ENCODE data around the gene CHN2.
"Not testable (repeated sequence)": the region's sequence is repeated elsewhere in the genome, so short reads cannot be mapped to it uniquely, and the experiment has no call there.

The CHN2 gene

DNA sequence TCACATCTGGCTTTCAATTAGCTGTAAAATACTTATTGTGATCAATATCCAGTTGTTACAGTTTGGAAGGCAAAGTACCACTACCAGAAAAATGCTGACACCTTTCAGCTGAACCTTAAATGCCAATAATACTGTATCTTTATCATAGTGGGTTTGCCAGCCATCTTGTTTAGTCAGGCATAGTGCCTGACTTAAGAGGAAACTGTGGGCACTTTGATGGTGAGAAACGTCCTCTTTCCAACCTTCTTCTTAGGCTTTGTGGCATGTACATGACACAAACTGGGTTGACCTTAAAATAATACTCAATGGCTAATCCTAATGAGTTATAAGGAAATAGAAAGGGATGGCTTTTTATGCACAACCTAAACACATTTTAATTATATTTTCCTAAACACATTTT lies 316.8 kb downstream of the CHN2 start:
- DNase-seq, result no peak

GRCh38 chr7:29511851-29512250 lies 317.3 kb downstream of the CHN2 start:
- no peak for DNase-seq

DNA sequence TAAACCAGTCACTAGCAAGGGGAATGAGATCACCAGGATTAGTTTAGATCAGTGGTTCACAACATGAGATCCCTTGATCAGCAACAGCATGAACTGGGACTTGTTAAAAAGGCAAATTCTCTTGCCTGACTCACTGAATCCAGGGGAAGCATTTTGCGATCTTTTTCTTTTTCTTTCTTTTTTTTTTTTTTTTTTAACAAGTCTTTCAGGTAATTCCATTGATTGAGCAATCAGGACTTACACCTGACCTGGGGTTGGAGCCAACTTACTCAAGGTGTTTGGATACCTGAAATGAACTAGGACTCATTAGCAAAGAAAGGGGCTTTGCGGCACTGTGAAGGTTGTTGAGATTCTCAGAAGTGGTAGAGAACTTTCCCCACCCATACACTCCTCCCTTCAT lies 321.9 kb downstream of the CHN2 start:
- DNase-seq, result no peak

- DNase-seq, result no peak
Observed at GRCh38 chr7:29518616-29519015, 324.0 kb downstream of the CHN2 start.

DNA sequence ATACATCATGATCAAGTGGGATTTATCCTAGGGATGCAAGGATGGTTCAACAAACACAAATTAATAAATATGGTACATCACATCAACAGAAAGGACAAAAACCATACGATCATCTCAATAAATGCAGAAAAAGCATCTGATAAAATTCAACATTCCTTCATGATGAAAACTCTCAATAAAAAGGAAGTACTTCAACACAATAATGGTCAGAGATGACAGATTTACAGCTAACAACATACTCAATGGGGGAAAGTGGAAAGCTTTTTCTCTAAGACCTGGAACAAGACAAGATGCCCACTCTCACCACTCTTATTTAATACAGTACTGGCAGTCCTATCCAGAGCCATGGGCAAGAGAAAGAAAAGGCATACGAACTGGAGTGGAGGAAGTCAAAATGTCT lies 329.2 kb downstream of the CHN2 start:
- no peak for DNase-seq

- DNase-seq, result no peak
Observed at GRCh38 chr7:29527505-29528108, 333.0 kb downstream of the CHN2 start.

DNA sequence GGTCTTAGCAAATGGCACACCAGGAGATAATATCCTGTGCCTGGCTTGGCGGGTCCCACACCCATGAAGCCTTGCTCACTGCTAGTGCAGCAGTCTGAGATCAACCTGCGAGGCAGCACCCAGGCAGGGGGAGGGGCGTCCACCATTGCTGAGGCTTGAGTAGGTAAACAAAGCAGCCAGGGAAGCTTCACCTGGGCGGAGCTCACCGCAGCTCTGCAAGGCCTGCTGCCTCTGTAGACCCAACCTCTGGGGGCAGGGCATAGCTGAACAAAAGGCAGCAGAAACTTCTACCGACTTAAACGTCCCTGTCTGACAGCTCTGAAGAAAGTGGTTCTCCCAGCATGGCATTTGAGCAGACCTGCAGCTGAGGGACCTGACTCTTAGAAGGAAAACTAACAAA lies 334.0 kb downstream of the CHN2 start:
- not testable (repeated sequence) for DNase-seq

Data from NCI-H1105 (cell line).